ENCODE results near the gene ADCY1. TPM values are rescaled to one million over a fixed set of nuclear protein-coding genes. Genes with fewer than 3 reads are reported as not detected.

Gene ADCY1
- total RNA-seq, 1 donor from 2014 or later = 13.7 TPM

- Mint-ChIP-seq H3K4me1 (no peaks in the 10 kb centered on the region), H3K4me3 (no peak overlapping the region), H3K9me3 (no peaks in the 10 kb centered on the region), H3K27me3 (ENCODE audit: low read depth) (no peaks in the 10 kb centered on the region), H3K36me3 (ENCODE audit: low read depth) (no peaks in the 10 kb centered on the region), H3K27ac (ENCODE audit: unreplicated experiment) (peak overlapping the region; percentile 16)
- no peak for TF ChIP-seq CTCF (conservative IDR thresholded peaks at IDR 0.05)
- DNase-seq (ENCODE audit: low read depth, low spot score) = no peak
Observed at GRCh38 chr7:45591101-45591906, 17.1 kb downstream of the ADCY1 start.

- no peak overlapping the region for H3K4me3 Mint-ChIP-seq
- TF ChIP-seq CTCF (conservative IDR thresholded peaks at IDR 0.05) = no peak
- H3K9me3 Mint-ChIP-seq = no peaks in the 10 kb centered on the region
- H3K36me3 Mint-ChIP-seq (ENCODE audit: low read depth) = no peaks in the 10 kb centered on the region
- peaks cover 7% of the 10 kb centered on the region for H3K4me1 Mint-ChIP-seq
- no peaks in the 10 kb centered on the region for H3K27me3 Mint-ChIP-seq (ENCODE audit: low read depth)
- H3K27ac Mint-ChIP-seq (ENCODE audit: unreplicated experiment) = no peak overlapping the region
- no peak for DNase-seq (ENCODE audit: low read depth, low spot score)
Observed at GRCh38 chr7:45592230-45592991, 18.2 kb downstream of the ADCY1 start.

- H3K27me3 Mint-ChIP-seq (ENCODE audit: low read depth) = no peaks in the 10 kb centered on the region
- no peaks in the 10 kb centered on the region for H3K9me3 Mint-ChIP-seq
- no peak for DNase-seq (ENCODE audit: low read depth, low spot score)
- H3K4me3 Mint-ChIP-seq = no peak overlapping the region
- H3K27ac Mint-ChIP-seq (ENCODE audit: unreplicated experiment) = no peak overlapping the region
- peaks cover 14% of the 10 kb centered on the region for H3K4me1 Mint-ChIP-seq
- no peaks in the 10 kb centered on the region for H3K36me3 Mint-ChIP-seq (ENCODE audit: low read depth)
- no peak for TF ChIP-seq CTCF (conservative IDR thresholded peaks at IDR 0.05)
Observed at GRCh38 chr7:45593121-45593541, 19.0 kb downstream of the ADCY1 start.

GRCh38 chr7:45593877-45594276 lies 19.7 kb downstream of the ADCY1 start:
- Mint-ChIP-seq H3K27me3 (ENCODE audit: low read depth) (no peaks in the 10 kb centered on the region), H3K36me3 (ENCODE audit: low read depth) (no peaks in the 10 kb centered on the region), H3K27ac (ENCODE audit: unreplicated experiment) (no peak overlapping the region), H3K4me3 (no peak overlapping the region), H3K9me3 (no peaks in the 10 kb centered on the region), H3K4me1 (peaks cover 16% of the 10 kb centered on the region)
- no peak for DNase-seq (ENCODE audit: low read depth, low spot score)
- TF ChIP-seq CTCF (conservative IDR thresholded peaks at IDR 0.05) = no peak

GRCh38 chr7:45594745-45595535 lies 20.8 kb downstream of the ADCY1 start:
- DNase-seq (ENCODE audit: low read depth, low spot score) = peak; percentile 0
- TF ChIP-seq CTCF (conservative IDR thresholded peaks at IDR 0.05) = no peak
- H3K36me3 Mint-ChIP-seq (ENCODE audit: low read depth) = no peaks in the 10 kb centered on the region
- no peaks in the 10 kb centered on the region for H3K27me3 Mint-ChIP-seq (ENCODE audit: low read depth)
- no peak overlapping the region for H3K4me3 Mint-ChIP-seq
- H3K9me3 Mint-ChIP-seq = no peaks in the 10 kb centered on the region
- H3K4me1 Mint-ChIP-seq = peaks cover 16% of the 10 kb centered on the region
- no peak overlapping the region for H3K27ac Mint-ChIP-seq (ENCODE audit: unreplicated experiment)

Measured in neural crest cell (in vitro differentiated cells).